ENCODE data around the gene SLC10A6.

DNA sequence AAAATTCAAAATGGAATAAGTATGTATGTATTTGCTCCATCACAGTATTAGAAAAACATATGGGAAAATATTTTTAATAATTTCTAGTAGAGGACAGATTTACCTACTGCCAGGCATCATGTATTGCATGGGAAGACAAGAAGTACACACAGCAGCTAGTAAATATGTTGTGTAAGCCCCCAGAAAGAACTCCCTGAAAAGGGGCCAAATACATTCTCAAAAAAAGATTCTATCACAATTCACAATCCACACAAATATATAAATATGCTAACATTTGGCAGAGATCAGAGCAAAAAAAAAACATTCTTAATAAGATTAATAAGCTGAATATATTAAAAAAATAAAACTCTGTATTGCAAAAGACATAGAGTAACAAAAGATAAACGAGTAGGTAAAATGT lies 28.0 kb downstream of the SLC10A6 start:
- TF ChIP-seq POLR2A (IDR thresholded peaks at IDR 0.05) (no peak), EP300 (IDR thresholded peaks at IDR 0.05) (no peak), POLR2AphosphoS5 (IDR thresholded peaks at IDR 0.05) (no peak)
- TF ChIP-seq, protein P1, sequence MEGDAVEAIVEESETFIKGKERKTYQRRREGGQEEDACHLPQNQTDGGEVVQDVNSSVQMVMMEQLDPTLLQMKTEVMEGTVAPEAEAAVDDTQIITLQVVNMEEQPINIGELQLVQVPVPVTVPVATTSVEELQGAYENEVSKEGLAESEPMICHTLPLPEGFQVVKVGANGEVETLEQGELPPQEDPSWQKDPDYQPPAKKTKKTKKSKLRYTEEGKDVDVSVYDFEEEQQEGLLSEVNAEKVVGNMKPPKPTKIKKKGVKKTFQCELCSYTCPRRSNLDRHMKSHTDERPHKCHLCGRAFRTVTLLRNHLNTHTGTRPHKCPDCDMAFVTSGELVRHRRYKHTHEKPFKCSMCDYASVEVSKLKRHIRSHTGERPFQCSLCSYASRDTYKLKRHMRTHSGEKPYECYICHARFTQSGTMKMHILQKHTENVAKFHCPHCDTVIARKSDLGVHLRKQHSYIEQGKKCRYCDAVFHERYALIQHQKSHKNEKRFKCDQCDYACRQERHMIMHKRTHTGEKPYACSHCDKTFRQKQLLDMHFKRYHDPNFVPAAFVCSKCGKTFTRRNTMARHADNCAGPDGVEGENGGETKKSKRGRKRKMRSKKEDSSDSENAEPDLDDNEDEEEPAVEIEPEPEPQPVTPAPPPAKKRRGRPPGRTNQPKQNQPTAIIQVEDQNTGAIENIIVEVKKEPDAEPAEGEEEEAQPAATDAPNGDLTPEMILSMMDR (IDR thresholded peaks at IDR 0.05), result no peak

Data from stomach (tissue), 4 donors.